Loucy (cell line): ENCODE data around the gene MANSC4.

Experiments used
- EZH2phosphoT487 ChIP-seq: fragments of 200-600 bp; IDR thresholded peaks from 2 replicates; pipeline ENCODE4 v1.6.1; 2018; ENCODE audit warnings: antibody characterized with exemption, mild to moderate bottlenecking, moderate library complexity, borderline replicate concordance
- TF ChIP-seq, protein P1 (sequence below): fragments of 200-600 bp; sonication (generic); conservative IDR thresholded peaks from 2 replicates; pipeline ENCODE4 v1.5.1; 2014; ENCODE audit warnings: mild to moderate bottlenecking, antibody characterized with exemption, low read length

DNA sequence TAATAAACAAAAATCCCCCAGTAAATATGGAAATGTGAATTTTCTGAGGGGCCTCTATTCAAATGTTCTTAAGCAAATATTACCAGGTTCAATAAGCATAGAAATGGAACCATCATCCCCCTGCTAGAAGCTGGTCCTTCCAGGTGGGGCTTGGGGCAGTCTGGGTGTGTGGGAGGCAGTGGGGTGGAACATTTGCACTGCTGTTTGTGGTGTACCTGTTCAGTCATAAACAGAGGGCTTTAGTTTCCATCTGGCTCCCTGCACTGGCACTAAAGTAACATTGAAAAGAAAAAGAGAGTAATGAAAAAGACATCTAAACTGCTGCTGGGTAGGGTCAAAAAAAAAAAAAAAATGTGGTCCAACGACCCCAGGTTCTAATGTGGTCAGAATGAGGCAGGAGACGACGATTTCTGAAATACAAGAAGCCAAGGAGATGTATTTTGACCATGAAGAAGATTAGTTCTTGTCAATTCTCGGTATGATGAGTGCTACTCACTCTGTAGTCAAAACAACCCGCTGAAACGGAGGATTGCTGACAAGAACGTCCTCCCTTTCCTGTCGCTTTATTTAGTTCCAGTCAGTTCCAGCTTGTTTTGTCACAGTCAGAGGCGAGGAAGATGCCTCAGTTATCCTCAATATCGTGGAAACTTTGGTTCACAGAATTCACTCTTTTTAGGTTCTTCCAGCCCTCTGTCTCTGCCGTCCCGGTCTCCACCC is 44.2 kb upstream of the MANSC4 start:
- no peak for TF ChIP-seq EZH2phosphoT487
- TF ChIP-seq, protein P1, sequence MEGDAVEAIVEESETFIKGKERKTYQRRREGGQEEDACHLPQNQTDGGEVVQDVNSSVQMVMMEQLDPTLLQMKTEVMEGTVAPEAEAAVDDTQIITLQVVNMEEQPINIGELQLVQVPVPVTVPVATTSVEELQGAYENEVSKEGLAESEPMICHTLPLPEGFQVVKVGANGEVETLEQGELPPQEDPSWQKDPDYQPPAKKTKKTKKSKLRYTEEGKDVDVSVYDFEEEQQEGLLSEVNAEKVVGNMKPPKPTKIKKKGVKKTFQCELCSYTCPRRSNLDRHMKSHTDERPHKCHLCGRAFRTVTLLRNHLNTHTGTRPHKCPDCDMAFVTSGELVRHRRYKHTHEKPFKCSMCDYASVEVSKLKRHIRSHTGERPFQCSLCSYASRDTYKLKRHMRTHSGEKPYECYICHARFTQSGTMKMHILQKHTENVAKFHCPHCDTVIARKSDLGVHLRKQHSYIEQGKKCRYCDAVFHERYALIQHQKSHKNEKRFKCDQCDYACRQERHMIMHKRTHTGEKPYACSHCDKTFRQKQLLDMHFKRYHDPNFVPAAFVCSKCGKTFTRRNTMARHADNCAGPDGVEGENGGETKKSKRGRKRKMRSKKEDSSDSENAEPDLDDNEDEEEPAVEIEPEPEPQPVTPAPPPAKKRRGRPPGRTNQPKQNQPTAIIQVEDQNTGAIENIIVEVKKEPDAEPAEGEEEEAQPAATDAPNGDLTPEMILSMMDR: no peak
